Right lobe of liver (tissue), 4 donors: ENCODE results near the gene RIMS1.

Experiments
- CTCF ChIP-seq, 4 donors: fragments of 200-600 bp in 3 of 4; fragments of 450-650 bp in 1 of 4; IDR thresholded peaks; one replicate each; pipeline versions ENCODE4 v1.5.1 to v1.8.0; 2016 to 2022; ENCODE audit warnings: antibody characterized with exemption in 4 of 4, mild to moderate bottlenecking in 2 of 4
- POLR2A ChIP-seq: fragments of 450-650 bp; IDR thresholded peaks from one replicate; pipeline ENCODE4 v1.6.1; 2017; ENCODE audit warnings: antibody characterized with exemption, mild to moderate bottlenecking
- donor health status: DM: no; HTN: no; CAD: no.
- donor health status: DM: no; HTN: no; CAD: no.
- donor health status: DM: no; HTN: yes; CAD: no.

DNA sequence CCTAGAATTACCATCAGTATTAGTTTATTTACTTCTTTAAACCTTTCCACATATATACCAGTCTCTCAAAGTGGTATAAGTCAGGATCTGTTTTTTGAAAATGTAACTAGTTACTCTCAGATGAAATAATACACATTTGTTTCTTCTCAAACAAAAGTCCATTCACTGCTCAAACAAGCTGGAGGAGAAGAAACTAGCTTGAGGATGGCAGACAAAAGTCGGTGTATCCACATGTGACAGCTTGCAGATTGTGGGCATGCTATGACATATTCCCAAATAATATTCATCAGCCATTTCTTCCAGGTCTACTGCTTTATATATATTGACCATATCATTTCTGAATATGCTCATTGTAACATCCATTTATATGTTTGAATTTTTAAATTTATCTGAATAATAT lies 538.1 kb downstream of the RIMS1 start:
- TF ChIP-seq CTCF (IDR thresholded peaks at IDR 0.05), result no peak
- no peak for TF ChIP-seq POLR2A
